ENCODE data around the gene NDUFB6.

- TF ChIP-seq, protein P1, sequence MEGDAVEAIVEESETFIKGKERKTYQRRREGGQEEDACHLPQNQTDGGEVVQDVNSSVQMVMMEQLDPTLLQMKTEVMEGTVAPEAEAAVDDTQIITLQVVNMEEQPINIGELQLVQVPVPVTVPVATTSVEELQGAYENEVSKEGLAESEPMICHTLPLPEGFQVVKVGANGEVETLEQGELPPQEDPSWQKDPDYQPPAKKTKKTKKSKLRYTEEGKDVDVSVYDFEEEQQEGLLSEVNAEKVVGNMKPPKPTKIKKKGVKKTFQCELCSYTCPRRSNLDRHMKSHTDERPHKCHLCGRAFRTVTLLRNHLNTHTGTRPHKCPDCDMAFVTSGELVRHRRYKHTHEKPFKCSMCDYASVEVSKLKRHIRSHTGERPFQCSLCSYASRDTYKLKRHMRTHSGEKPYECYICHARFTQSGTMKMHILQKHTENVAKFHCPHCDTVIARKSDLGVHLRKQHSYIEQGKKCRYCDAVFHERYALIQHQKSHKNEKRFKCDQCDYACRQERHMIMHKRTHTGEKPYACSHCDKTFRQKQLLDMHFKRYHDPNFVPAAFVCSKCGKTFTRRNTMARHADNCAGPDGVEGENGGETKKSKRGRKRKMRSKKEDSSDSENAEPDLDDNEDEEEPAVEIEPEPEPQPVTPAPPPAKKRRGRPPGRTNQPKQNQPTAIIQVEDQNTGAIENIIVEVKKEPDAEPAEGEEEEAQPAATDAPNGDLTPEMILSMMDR (IDR thresholded peaks at IDR 0.05) = peak in 4 of 6 experiments; percentile 36 to 56 (median 48)
- TF ChIP-seq POLR2A (IDR thresholded peaks at IDR 0.05) (peak in 3 of 4 donors; percentile 39 to 77 (median 69)), EP300 (IDR thresholded peaks at IDR 0.05) (peak in 2 of 4 donors; percentile 3 to 27), POLR2AphosphoS5 (IDR thresholded peaks at IDR 0.05) (peak; percentile 65 to 98)
These were observed 46.8 kb downstream of the NDUFB6 start, which contains the start of gene RIGI for GRCh38 chr9:32526041-32526706.
